ENCODE data around the gene GTF2H3. TPM values are rescaled to one million over a fixed set of nuclear protein-coding genes. Genes with fewer than 3 reads are reported as not detected.

GTF2H3 gene
- total and polyA plus RNA-seq, 11 donors: 3.5 to 21.9 (median 12.9) TPM

DNA sequence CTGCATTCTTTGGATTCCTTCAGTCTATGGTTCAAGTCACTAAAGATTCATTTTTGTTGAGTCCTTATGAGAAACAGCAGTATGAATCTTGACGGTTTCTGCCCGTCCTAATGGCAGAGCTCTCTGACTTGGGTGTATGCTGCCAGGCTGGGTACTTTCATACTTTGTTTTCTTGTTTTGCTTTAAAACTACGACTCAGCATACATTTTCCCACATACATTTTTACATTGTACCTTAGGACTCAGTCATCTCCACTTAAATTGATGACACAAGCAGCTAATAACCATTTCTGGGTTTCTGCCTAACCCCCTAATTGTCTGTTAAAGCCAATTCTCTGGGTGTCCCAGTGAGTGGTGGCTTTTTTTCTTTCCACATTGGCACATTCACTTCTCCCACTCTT is 36.5 kb upstream of the GTF2H3 start:
- ATAC-seq (no peak), DNase-seq (no peak)
- TF ChIP-seq, protein P1, sequence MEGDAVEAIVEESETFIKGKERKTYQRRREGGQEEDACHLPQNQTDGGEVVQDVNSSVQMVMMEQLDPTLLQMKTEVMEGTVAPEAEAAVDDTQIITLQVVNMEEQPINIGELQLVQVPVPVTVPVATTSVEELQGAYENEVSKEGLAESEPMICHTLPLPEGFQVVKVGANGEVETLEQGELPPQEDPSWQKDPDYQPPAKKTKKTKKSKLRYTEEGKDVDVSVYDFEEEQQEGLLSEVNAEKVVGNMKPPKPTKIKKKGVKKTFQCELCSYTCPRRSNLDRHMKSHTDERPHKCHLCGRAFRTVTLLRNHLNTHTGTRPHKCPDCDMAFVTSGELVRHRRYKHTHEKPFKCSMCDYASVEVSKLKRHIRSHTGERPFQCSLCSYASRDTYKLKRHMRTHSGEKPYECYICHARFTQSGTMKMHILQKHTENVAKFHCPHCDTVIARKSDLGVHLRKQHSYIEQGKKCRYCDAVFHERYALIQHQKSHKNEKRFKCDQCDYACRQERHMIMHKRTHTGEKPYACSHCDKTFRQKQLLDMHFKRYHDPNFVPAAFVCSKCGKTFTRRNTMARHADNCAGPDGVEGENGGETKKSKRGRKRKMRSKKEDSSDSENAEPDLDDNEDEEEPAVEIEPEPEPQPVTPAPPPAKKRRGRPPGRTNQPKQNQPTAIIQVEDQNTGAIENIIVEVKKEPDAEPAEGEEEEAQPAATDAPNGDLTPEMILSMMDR (IDR thresholded peaks at IDR 0.05): no peak
- no peak for TF ChIP-seq POLR2A (IDR thresholded peaks at IDR 0.05)
- peaks cover 0 to 71% (median 70%) of the 10 kb centered on the region in 9 donors for H3K36me3 ChIP-seq
- peaks cover 0 to 19% (median 4%) of the 10 kb centered on the region in 12 donors for H3K4me1 ChIP-seq
- 84 to 87% (median 86%) methylated on average over 3 of the region's 3 CpGs for WGBS, 4 donors
- H3K9me3 ChIP-seq: no peaks in the 10 kb centered on the region
- no peaks in the 10 kb centered on the region for H3K27me3 ChIP-seq
- intact Hi-C loops (cut with DNase I): no loop called here
- H3K4me3 ChIP-seq: no peak overlapping the region
- no peak overlapping the region for H3K27ac ChIP-seq

DNA sequence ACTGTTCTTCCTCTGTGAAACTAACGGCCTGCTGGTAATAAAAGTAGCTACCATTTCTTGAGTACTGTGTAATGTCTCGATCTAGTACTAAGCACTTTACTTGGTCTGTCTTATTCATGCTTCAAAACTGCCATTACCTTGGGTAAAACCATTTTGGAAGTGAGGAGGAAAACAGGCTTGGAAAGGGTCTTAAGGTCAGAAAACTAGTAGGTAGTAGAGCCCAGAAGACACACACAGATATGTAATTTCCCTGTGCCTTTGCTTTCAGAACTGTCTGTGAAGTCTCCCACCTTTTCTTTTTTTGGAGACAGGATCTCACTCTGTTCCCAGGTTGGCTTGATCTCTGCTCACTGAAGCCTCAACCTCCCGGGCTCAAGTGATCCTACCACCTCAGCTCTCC is 35.1 kb upstream of the GTF2H3 start:
- Histone ChIP-seq H3K4me1 (peaks cover 0 to 23% (median 13%) of the 10 kb centered on the region in 12 donors), H3K27me3 (no peaks in the 10 kb centered on the region), H3K4me3 (no peak overlapping the region), H3K36me3 (peaks cover 0 to 57% (median 56%) of the 10 kb centered on the region in 9 donors), H3K9me3 (no peaks in the 10 kb centered on the region), H3K27ac (no peak overlapping the region)
- DNase-seq (no peak), ATAC-seq (no peak)
- intact Hi-C loops (cut with DNase I): no loop called here
- TF ChIP-seq POLR2A (IDR thresholded peaks at IDR 0.05): no peak
- TF ChIP-seq, protein P1 (IDR thresholded peaks at IDR 0.05): no peak
- WGBS, 4 donors: 79 to 94% (median 84%) methylated on average over 3 of the region's 3 CpGs

DNA sequence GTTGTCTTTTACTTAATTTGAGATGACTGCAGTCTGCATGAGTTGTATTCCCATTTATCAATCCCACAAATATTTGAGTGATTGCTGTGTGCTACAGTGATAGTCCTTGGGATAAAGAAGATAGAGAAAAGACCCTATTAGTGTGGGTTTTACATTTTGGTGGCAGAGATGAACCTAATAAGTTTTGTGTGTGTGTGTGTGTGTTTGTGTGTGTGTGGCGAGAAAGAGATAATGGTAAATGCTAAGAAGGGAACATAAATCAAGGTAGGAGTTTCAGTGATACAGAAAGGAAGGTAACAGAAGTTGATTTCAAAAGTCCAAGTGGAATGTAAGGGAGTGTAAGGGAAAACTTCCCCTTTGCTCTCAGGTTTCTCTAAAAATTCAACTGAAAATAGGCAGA is 34.3 kb upstream of the GTF2H3 start:
- DNase-seq: no peak
- intact Hi-C loops (cut with DNase I): no loop called here
- 83 to 98% (median 95%) methylated on average over 1 of the region's 1 CpG for WGBS, 4 donors

DNA sequence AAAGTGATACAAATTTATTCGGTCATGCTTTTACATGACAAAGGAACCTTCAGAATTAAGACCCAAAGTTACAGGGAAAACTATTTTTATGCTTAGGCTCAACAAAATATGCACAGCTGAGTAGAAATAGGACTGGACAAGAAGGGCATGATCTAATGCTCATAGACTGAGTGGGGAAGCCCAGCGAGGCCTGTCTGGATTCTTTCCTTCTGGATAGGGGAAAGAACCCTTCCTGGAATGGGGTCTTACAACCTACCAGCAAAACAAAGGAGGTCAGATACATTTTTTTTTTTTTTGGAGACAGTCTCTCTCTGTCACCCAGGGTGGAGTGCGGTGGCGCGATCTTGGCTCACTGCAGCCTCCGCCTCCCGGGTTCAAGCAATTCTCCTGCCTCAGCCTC is 33.9 kb upstream of the GTF2H3 start:
- 88 to 94% (median 90%) methylated on average over 7 of the region's 7 CpGs for WGBS, 4 donors
- no peak for DNase-seq
- Histone ChIP-seq H3K36me3 (peaks cover 0 to 54% (median 49%) of the 10 kb centered on the region in 9 donors), H3K4me3 (no peak overlapping the region), H3K9me3 (no peaks in the 10 kb centered on the region), H3K27me3 (no peaks in the 10 kb centered on the region), H3K27ac (no peak overlapping the region), H3K4me1 (peaks cover 0 to 24% (median 13%) of the 10 kb centered on the region in 12 donors)
- no peak for ATAC-seq
- TF ChIP-seq, protein P1 (IDR thresholded peaks at IDR 0.05): no peak
- TF ChIP-seq POLR2A (IDR thresholded peaks at IDR 0.05): no peak
- intact Hi-C loops (cut with DNase I): loop anchor here in 2 of 10 donors (10.0 kb wide), 1 partner anchor 335 kb away; no protein-coding TSS in a partner anchor

More for the DNA sequence above, 34.3 kb upstream of the GTF2H3 start:
- no peak for ATAC-seq
- no peak overlapping the region for H3K27ac ChIP-seq
- H3K9me3 ChIP-seq: no peaks in the 10 kb centered on the region
- H3K4me1 ChIP-seq: peaks cover 0 to 24% (median 13%) of the 10 kb centered on the region in 12 donors
- TF ChIP-seq POLR2A (IDR thresholded peaks at IDR 0.05): no peak
- TF ChIP-seq, protein P1 (IDR thresholded peaks at IDR 0.05): no peak
- no peaks in the 10 kb centered on the region for H3K27me3 ChIP-seq
- H3K36me3 ChIP-seq: peaks cover 0 to 55% (median 51%) of the 10 kb centered on the region in 9 donors
- no peak overlapping the region for H3K4me3 ChIP-seq
